ENCODE data around the gene SHISA8.
"Not testable (repeated sequence)": the region's sequence is repeated elsewhere in the genome, so short reads cannot be mapped to it uniquely, and the experiment has no call there.

The SHISA8 gene

GRCh38 chr22:41952713-41953112 lies 37.8 kb upstream of the SHISA8 start:
- Histone ChIP-seq H3K36me3 (ENCODE audit: low read depth) (no peaks in the 10 kb centered on the region), H3K4me1 (ENCODE audit: insufficient read depth, poor library complexity, severe bottlenecking) (no peaks in the 10 kb centered on the region), H3K27ac (ENCODE audit: poor library complexity, severe bottlenecking) (no peak overlapping the region), H3K4me3 (ENCODE audit: severe bottlenecking) (no peak overlapping the region), H3K27me3 (ENCODE audit: insufficient read depth, poor library complexity, severe bottlenecking) (no peaks in the 10 kb centered on the region), H3K9me3 (ENCODE audit: severe bottlenecking) (no peaks in the 10 kb centered on the region)
- no peak for TF ChIP-seq CTCF (IDR thresholded peaks at IDR 0.05; ENCODE audit: poor library complexity, severe bottlenecking)
- DNase-seq (ENCODE audit: low spot score), result no peak
- peak; percentile 46 for ATAC-seq (ENCODE audit: low read depth)

- no peak for TF ChIP-seq CTCF (IDR thresholded peaks at IDR 0.05; ENCODE audit: poor library complexity, severe bottlenecking)
- no peak within 1 kb of the TSS for H3K27ac ChIP-seq (ENCODE audit: poor library complexity, severe bottlenecking)
- H3K27me3 ChIP-seq (ENCODE audit: insufficient read depth, poor library complexity, severe bottlenecking), result no peaks in the 10 kb centered on the region
- H3K4me3 ChIP-seq (ENCODE audit: severe bottlenecking), result no peak within 1 kb of the TSS
- no peak for DNase-seq (ENCODE audit: low spot score)
- no peaks in the 10 kb centered on the region for H3K36me3 ChIP-seq (ENCODE audit: low read depth)
- H3K4me1 ChIP-seq (ENCODE audit: insufficient read depth, poor library complexity, severe bottlenecking), result no peaks in the 10 kb centered on the region
- no peaks in the 10 kb centered on the region for H3K9me3 ChIP-seq (ENCODE audit: severe bottlenecking)
- no peak for ATAC-seq (ENCODE audit: low read depth)
Measured at GRCh38 chr22:41951898-41952474, 37.1 kb upstream of the SHISA8 start, which contains the start of gene SMIM45. Gene SMIM45 (plus strand): TSS chr22:41952150.

- no peak for ATAC-seq (ENCODE audit: low read depth)
- H3K4me1 ChIP-seq (ENCODE audit: insufficient read depth, poor library complexity, severe bottlenecking), result peaks cover 4% of the 10 kb centered on the region
- no peaks in the 10 kb centered on the region for H3K9me3 ChIP-seq (ENCODE audit: severe bottlenecking)
- DNase-seq (ENCODE audit: low spot score), result no peak
- H3K27ac ChIP-seq (ENCODE audit: poor library complexity, severe bottlenecking), result no peak overlapping the region
- no peak for TF ChIP-seq CTCF (IDR thresholded peaks at IDR 0.05; ENCODE audit: poor library complexity, severe bottlenecking)
- no peaks in the 10 kb centered on the region for H3K27me3 ChIP-seq (ENCODE audit: insufficient read depth, poor library complexity, severe bottlenecking)
- peaks cover 11% of the 10 kb centered on the region for H3K36me3 ChIP-seq (ENCODE audit: low read depth)
- no peak overlapping the region for H3K4me3 ChIP-seq (ENCODE audit: severe bottlenecking)
Measured at GRCh38 chr22:41949297-41949965, 34.6 kb upstream of the SHISA8 start.

- H3K4me1 ChIP-seq (ENCODE audit: insufficient read depth, poor library complexity, severe bottlenecking), result not testable (repeated sequence)
Measured at GRCh38 chr22:41948928-41949296, 34.0 kb upstream of the SHISA8 start.

GRCh38 chr22:41948142-41948541 lies 33.3 kb upstream of the SHISA8 start:
- Histone ChIP-seq H3K36me3 (ENCODE audit: low read depth) (peaks cover 24% of the 10 kb centered on the region), H3K4me1 (ENCODE audit: insufficient read depth, poor library complexity, severe bottlenecking) (peaks cover 4% of the 10 kb centered on the region)
- no peak for ATAC-seq (ENCODE audit: low read depth)

More at GRCh38 chr22:41948928-41949296, 34.0 kb upstream of the SHISA8 start:
- not testable (repeated sequence) for H3K27ac ChIP-seq (ENCODE audit: poor library complexity, severe bottlenecking); H3K27me3 ChIP-seq (ENCODE audit: insufficient read depth, poor library complexity, severe bottlenecking); H3K4me3 ChIP-seq (ENCODE audit: severe bottlenecking); ATAC-seq (ENCODE audit: low read depth); H3K9me3 ChIP-seq (ENCODE audit: severe bottlenecking); DNase-seq (ENCODE audit: low spot score)
- peaks cover 17% of the 10 kb centered on the region for H3K36me3 ChIP-seq (ENCODE audit: low read depth)

More at GRCh38 chr22:41948142-41948541, 33.3 kb upstream of the SHISA8 start:
- Histone ChIP-seq H3K9me3 (ENCODE audit: severe bottlenecking) (no peaks in the 10 kb centered on the region), H3K27ac (ENCODE audit: poor library complexity, severe bottlenecking) (no peak overlapping the region), H3K27me3 (ENCODE audit: insufficient read depth, poor library complexity, severe bottlenecking) (no peaks in the 10 kb centered on the region), H3K4me3 (ENCODE audit: severe bottlenecking) (no peak overlapping the region)
- DNase-seq (ENCODE audit: low spot score), result no peak
- TF ChIP-seq CTCF (IDR thresholded peaks at IDR 0.05; ENCODE audit: poor library complexity, severe bottlenecking), result no peak
